Measurements from ENCODE around the gene PPARD. TPM values are rescaled to one million over a fixed set of nuclear protein-coding genes. Genes with fewer than 3 reads are reported as not detected.

PPARD gene
- total RNA-seq, 2 donors from 2014 or later = 21.0 to 27.9 TPM

DNA sequence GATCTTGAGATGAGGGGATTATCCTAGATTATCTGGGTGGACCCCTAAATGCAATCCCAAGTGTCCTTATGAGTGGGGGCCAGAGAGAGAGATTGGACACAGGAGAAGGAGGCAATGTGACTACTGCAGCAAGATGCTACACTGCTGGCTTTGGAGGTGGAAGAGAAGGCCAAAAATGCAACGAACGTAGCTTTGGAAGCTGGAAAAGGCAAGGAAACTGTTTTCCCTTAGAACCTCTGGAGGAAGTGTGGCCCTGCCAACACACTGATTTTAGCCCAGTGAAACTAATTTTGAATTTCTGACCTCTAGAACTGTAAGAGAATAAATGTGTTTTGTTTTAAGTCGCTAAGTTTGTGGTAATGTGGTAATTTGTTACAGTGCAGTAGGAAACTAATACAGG is 15.7 kb downstream of the PPARD start:
- no peaks in the 10 kb centered on the region for H3K27me3 Mint-ChIP-seq
- H3K9me3 Mint-ChIP-seq = no peaks in the 10 kb centered on the region
- peaks cover 34% of the 10 kb centered on the region for H3K4me1 Mint-ChIP-seq
- H3K4me3 Mint-ChIP-seq = no peak overlapping the region
- peak overlapping the region; percentile 12 for H3K27ac Mint-ChIP-seq
- H3K36me3 Mint-ChIP-seq (ENCODE audit: low read depth) = peaks cover 61% of the 10 kb centered on the region
- ATAC-seq (replicated peaks) = no peak

DNA sequence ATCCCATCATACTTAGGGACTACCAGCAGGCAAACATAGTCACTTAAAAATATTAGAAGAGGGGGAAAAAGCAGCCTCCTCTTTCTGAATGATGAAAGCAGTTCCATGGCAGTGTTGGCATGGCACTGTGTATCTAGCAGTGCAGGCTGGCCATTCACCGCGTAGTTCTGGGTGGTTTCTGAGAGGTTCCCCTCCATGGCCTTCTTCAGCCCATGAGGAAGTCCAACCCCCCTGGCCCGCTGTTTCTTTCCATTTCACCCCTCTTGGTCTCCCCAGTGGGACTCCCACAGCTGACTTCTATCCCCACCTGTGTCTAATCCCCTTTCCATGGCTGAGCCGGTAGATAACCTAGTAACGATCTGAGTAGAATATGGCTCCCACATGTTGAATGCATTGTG is 17.0 kb downstream of the PPARD start:
- H3K9me3 Mint-ChIP-seq = no peaks in the 10 kb centered on the region

DNA sequence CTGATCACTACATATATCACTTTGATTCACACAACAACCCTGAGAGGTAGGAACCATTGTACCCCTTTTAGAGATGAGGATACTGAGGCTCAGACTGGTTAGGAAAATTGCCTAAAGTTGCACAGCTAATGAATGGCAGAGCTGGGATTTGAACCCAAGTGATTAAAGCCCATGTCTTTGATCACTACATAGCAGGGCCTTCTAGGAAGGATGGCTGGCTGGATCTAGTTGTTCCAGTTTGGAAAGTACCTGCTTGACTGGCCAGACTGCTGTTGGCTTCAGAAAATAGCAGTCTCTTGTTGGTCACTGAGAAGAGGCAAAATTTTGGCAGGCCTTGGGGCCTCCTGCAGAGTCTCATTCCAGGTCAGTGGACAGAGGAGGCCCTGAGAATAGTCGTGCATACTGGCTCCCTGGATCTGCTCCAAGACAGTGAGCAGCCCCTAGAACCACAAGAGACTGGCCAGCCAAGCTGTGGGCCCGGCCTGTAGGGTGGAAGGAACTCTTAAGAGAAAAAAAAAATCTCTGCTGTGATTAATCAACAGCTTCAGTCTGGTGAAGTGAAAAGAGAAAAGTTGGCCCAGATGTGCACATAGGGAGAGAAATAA is 17.5 kb downstream of the PPARD start:
- no peak for ATAC-seq (replicated peaks)
- H3K27ac Mint-ChIP-seq = no peak overlapping the region
- H3K4me1 Mint-ChIP-seq = peaks cover 29% of the 10 kb centered on the region
- peaks cover 46% of the 10 kb centered on the region for H3K36me3 Mint-ChIP-seq (ENCODE audit: low read depth)
- no peak overlapping the region for H3K4me3 Mint-ChIP-seq
- no peaks in the 10 kb centered on the region for H3K9me3 Mint-ChIP-seq
- H3K27me3 Mint-ChIP-seq = no peaks in the 10 kb centered on the region

More for the DNA sequence above, 17.0 kb downstream of the PPARD start:
- Mint-ChIP-seq H3K4me3 (no peak overlapping the region), H3K4me1 (peaks cover 29% of the 10 kb centered on the region), H3K27ac (no peak overlapping the region), H3K27me3 (no peaks in the 10 kb centered on the region), H3K36me3 (ENCODE audit: low read depth) (peaks cover 51% of the 10 kb centered on the region)
- ATAC-seq (replicated peaks) = no peak

DNA sequence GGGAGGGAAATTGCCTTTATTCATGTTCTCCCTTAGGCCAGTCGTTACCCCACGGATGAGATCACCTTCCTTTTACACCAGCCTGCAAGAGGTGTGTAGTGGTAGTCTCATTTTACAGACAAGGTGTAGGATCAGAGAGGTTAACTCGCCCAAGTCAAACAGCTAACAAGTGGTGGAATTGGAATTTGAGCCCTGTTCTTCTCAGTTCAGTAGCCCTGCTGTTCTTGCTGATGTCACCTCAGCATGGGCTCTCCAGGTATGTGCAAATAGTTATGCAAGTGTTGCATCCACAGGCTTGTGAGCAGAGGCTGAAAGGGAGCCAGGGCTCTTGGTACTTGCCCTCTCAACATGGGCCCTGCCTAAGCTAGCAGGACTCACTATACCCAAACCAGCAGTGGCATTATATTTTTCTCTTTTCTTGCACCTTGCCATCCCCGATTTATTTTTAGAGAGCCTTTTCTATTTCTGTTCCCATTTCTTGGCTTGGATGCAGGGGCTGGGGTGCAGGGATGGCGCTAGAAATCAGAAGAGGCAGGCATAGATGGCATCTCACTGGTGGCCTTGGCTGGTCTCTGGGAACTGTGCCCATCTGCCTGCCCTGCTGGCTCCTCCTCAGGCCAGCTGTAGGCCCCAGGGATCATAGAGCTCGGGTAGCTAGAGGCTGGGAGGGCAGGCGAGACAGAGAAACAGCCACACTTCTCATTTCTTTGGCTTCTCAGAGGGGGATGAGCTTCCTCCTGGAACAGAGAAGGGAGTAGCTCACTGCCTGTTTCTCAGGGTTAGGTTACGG is 18.2 kb downstream of the PPARD start:
- Mint-ChIP-seq H3K27me3 (no peaks in the 10 kb centered on the region), H3K27ac (peak overlapping the region; percentile 49), H3K4me1 (peaks cover 30% of the 10 kb centered on the region), H3K9me3 (no peaks in the 10 kb centered on the region), H3K36me3 (ENCODE audit: low read depth) (peaks cover 40% of the 10 kb centered on the region), H3K4me3 (no peak overlapping the region)
- ATAC-seq (replicated peaks) = no peak

DNA sequence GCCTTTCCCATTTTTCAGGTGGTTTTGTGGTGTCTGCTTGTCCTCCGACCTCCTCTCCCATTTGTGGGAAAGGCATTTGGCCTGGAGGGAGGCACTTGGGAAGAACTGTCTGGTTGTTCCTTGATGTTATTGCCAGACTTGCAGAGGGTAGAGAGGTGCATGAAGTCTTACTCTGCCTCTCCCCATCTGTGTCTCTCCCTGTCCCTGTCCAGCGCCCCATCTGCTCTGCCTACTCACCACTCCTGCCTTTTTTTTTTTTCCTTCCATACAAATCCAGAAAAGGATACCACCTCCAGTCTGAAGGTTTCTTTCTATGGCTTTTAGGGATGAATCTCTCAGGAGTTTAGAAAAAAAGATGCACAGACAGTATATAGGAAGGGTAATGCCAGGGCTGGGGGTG is 19.8 kb downstream of the PPARD start:
- Mint-ChIP-seq H3K4me1 (peaks cover 33% of the 10 kb centered on the region), H3K27ac (peak overlapping the region; percentile 43), H3K36me3 (ENCODE audit: low read depth) (peaks cover 24% of the 10 kb centered on the region), H3K9me3 (no peaks in the 10 kb centered on the region), H3K4me3 (no peak overlapping the region), H3K27me3 (no peaks in the 10 kb centered on the region)
- ATAC-seq (replicated peaks) = no peak

DNA sequence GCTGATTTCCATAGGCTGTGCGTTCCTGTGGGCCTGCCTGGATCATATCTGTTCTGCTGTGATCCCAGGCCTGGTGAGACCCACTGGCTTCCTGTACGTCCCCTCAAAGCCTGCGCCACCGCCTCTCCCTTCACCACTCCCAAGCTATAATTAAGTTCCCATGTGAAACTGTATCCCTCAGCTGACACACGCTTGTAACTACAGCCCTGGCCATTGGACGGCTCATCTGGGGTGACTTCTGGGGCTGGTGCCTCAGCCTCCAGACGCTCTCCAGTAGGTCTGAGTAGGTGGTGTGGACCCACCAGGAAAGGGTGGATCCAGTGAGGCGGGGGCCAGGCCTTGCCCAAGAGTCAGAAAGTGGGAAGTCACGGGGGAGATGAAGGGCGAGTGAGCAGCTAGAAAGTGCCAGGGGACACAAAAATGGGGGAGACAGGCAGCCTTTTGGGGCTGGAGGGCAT is 21.0 kb downstream of the PPARD start:
- no peak for ATAC-seq (replicated peaks)
- H3K27ac Mint-ChIP-seq = peak overlapping the region; percentile 43
- H3K4me1 Mint-ChIP-seq = peaks cover 29% of the 10 kb centered on the region
- no peak overlapping the region for H3K4me3 Mint-ChIP-seq
- H3K9me3 Mint-ChIP-seq = no peaks in the 10 kb centered on the region
- peaks cover 13% of the 10 kb centered on the region for H3K36me3 Mint-ChIP-seq (ENCODE audit: low read depth)
- no peaks in the 10 kb centered on the region for H3K27me3 Mint-ChIP-seq

DNA sequence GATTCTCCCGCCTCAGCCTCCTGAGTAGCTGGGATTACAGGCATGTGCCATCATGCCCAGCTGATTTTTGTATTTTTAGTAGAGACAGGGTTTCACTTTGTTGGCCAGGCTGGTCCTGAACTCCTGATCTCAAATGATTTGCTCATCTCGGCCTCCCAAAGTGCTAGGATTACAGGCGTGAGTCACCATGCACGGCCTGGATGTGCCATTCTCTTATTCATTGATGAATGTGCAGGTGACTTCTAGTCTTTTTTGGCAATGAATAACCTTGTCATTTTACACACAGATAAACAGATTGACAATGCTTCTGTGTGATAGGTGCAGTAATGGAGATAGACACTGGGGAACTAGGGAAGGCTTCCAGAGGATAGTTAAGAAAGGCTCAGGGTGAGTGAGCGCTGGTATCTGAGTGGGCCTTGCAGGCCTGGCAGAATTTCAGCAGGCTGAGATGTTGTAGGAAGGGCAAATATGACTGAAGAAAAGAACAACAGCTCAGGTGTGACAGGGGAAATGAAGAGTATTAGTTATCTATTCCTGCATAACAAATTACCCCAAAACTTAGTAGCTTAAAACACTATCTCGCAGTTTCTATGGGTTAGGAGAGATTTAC is 23.3 kb downstream of the PPARD start:
- Mint-ChIP-seq H3K4me3 (no peak overlapping the region), H3K4me1 (peaks cover 42% of the 10 kb centered on the region), H3K27ac (peak overlapping the region; percentile 48), H3K27me3 (no peaks in the 10 kb centered on the region), H3K9me3 (no peaks in the 10 kb centered on the region), H3K36me3 (ENCODE audit: low read depth) (no peaks in the 10 kb centered on the region)
- no peak for ATAC-seq (replicated peaks)

DNA sequence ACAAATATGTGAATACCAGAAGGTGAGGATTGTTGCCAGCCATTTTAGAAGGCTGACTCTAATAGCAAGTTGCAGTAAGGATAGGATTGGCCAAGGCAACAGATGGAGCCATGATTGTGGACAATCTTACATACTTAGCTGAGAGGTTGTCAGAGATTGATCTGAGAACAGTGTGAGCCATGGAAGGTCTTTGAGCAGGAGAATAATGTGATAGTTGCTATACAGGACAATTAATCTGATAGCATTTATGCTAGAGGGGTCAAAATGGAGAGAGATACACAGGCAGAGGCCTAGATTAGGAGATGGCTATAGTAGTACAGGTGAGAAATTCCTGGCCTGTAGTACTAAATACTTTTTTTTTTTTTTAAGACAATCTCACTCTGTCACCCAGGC is 23.8 kb downstream of the PPARD start:
- ATAC-seq (replicated peaks) = no peak
- Mint-ChIP-seq H3K27me3 (no peaks in the 10 kb centered on the region), H3K9me3 (no peaks in the 10 kb centered on the region), H3K36me3 (ENCODE audit: low read depth) (no peaks in the 10 kb centered on the region), H3K27ac (peak overlapping the region; percentile 48), H3K4me1 (peaks cover 47% of the 10 kb centered on the region), H3K4me3 (no peak overlapping the region)

DNA sequence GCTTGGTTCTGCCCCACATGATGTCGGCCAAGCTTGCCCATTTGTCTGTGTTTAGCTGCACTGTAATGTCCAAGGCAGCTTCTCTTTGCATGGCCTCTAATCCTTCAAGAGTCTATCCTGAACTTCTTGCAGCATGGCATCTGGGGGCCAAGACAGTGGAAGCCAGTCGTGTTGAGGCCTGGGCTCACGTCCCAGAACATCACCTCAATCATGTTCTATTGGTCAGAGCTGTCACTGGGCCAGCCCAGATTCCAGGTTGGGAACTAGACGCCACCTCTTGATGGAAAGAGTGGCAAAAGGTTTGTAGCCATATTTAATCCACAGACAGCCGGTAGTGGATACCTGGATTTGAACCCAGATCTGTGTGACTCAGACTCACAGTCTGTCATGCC is 25.3 kb downstream of the PPARD start:
- H3K36me3 Mint-ChIP-seq (ENCODE audit: low read depth) = no peaks in the 10 kb centered on the region
- peaks cover 44% of the 10 kb centered on the region for H3K4me1 Mint-ChIP-seq
- no peak for ATAC-seq (replicated peaks)
- H3K27ac Mint-ChIP-seq = peak overlapping the region; percentile 51
- H3K27me3 Mint-ChIP-seq = no peaks in the 10 kb centered on the region
- H3K4me3 Mint-ChIP-seq = no peak overlapping the region
- H3K9me3 Mint-ChIP-seq = no peaks in the 10 kb centered on the region

DNA sequence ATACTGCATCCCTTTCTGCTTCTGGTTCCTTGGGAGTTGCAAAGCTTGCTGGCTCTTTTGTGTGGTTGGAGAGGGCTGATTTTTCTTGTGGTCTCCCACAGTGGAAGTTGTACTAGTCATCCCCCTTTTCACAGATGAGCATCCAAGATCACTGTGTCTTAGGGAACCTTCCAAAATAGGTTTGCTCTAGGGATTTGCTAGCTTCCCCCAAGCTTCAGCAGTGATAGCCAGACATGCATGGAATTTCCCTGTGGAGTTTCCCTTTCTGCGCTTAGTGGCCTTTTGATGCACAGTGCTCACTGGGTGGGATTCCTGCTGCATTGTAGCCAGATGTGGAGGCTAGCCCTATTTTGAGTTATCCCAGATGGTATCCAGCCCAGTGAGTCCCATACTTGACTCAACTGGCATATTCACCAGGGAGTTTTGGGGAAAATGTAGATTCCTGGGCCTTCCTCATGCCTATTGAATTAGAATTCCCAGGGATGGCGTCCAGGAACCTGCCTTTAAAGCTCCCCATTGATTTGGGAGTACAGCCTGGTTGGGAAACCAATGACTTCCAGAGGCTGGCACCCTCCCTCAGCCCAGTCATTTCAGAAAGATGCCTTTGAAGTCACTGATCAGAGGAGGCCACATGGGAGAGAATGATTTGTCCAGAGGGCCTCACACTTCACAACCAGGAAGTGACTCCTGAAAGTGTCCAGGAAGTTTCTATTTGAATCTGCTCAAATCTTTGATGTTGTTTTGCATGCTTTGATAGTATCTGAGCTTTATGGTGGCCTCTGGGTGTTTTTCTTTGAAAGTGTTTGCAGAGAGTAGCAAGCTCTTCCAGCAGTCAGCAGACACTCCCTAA is 25.9 kb downstream of the PPARD start:
- H3K27ac Mint-ChIP-seq = peak overlapping the region; percentile 85
- ATAC-seq (replicated peaks) = peak; percentile 80
- H3K4me3 Mint-ChIP-seq = peak overlapping the region; percentile 69
- no peaks in the 10 kb centered on the region for H3K9me3 Mint-ChIP-seq
- H3K4me1 Mint-ChIP-seq = peaks cover 43% of the 10 kb centered on the region
- H3K27me3 Mint-ChIP-seq = no peaks in the 10 kb centered on the region
- no peaks in the 10 kb centered on the region for H3K36me3 Mint-ChIP-seq (ENCODE audit: low read depth)

DNA sequence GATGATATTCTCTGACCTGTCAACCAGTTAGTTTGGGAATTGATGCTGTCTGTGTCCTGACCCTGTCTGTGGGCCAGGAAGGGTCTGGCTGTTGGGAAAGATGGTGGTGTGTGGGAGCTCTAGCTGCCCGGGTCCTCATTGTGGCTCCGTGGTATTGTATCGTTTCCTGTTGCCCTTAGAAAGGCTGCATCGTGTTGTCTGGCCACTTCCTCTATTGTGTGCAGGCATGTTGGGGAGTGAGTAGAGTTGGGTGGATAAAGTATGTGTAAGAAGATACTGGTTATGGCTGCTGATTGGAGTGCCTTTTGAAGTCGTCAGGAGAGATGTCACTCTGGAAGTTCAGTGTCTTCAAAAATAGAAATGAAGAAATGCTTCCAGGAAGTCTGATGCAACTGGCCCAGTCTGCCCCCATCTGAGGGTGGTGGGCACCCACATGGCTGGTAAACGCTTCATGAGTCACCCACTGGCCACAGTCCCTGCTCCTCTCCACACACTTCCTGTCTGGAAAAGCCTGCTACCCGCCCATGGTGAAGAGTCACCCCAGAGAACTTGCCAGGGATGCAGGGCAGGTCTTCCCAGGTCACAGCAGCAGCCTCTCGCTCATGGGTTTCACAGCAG is 27.9 kb downstream of the PPARD start:
- Mint-ChIP-seq H3K36me3 (ENCODE audit: low read depth) (peaks cover 10% of the 10 kb centered on the region), H3K27ac (peak overlapping the region; percentile 85), H3K27me3 (no peaks in the 10 kb centered on the region), H3K4me1 (peaks cover 48% of the 10 kb centered on the region), H3K9me3 (no peaks in the 10 kb centered on the region), H3K4me3 (peak overlapping the region; percentile 69)
- peak; percentile 71 for ATAC-seq (replicated peaks)

DNA sequence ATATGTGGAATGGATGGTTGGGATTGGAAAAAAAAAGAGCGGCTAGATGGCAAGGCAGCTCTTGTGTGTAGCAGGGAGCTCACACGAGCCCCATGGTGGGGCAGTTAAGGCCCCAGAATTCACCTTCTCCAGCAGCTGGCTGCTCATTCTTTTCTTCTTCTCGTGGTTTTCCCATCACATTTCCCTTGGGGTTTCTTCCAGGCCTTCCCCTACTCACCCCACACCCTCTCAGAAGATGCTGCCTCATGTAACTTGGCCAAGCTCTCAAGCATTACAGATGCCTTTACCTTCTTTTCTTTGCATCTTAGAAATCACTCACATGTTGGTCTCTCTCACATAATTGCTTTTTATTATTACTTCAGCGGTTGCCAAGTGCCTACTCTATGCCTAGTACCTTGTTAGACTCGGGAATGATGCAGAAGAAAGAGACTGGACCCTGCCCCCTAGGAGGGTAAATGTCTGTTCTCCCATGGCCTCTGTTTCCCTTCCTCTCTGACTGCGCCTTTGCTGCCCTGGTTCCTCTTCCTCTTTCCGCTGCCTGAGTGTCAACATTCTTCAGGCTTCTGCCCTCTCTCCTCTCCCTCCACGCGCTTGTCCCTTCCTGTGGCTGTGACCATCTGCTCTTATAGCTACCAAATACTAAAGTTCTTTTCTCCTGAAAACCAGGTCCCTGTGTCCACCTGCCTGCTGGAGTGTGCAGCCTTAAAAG is 28.6 kb downstream of the PPARD start:
- Mint-ChIP-seq H3K27ac (peak overlapping the region; percentile 85), H3K4me1 (peaks cover 43% of the 10 kb centered on the region), H3K9me3 (no peaks in the 10 kb centered on the region), H3K27me3 (no peaks in the 10 kb centered on the region), H3K4me3 (peak overlapping the region; percentile 69), H3K36me3 (ENCODE audit: low read depth) (peaks cover 10% of the 10 kb centered on the region)
- no peak for ATAC-seq (replicated peaks)

DNA sequence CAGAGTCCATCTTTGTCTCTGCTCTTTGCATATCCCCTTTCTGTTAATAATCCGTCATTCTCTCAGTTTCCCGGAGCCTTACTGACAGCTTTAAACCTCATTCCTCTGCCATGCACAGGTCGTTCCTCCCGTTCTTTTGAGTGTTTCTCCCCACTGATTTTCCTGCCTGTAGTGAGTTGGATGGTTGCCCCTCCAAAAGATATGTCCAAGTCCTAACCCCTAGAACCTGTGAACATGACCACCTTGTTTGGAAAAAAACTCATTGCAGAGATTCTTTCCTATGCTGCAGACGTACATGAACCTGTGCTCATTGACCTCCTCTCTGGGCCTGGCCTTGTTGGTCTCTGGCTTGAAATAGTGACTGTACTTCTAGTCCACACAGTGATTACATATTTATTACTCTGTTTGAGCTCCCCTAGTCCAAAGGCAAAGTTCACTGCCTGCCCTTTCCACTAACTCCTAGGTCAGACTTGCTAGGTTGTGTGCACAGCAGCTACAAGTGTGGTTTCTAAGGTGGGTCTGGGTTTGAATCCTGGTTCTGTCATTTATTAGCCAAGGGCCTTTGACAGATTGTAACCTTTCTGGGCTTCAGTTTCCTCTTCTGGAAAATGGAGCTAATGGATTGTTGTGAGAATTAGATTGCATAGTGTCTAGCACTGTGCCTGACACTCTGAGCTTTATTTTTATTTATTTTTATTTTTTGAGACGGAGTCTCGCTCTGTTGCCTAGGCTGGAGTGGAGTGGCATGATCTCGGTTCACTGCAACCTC is 29.3 kb downstream of the PPARD start:
- no peak for ATAC-seq (replicated peaks)
- peaks cover 10% of the 10 kb centered on the region for H3K36me3 Mint-ChIP-seq (ENCODE audit: low read depth)
- H3K27ac Mint-ChIP-seq = peak overlapping the region; percentile 85
- H3K27me3 Mint-ChIP-seq = no peaks in the 10 kb centered on the region
- H3K9me3 Mint-ChIP-seq = no peaks in the 10 kb centered on the region
- peak overlapping the region; percentile 69 for H3K4me3 Mint-ChIP-seq
- peaks cover 46% of the 10 kb centered on the region for H3K4me1 Mint-ChIP-seq
